A673 (cell line): ENCODE data around the gene COL4A1. TPM values are rescaled to one million over a fixed set of nuclear protein-coding genes. Genes with fewer than 3 reads are reported as not detected.

Experiments used
- BruUV-seq: library from RNA; stranded (reverse); fragments of 400-500 nt; replicated peaks from 2 replicates; lab custom pipeline; 2021; lab: Mats Ljungman, UMichigan
- CTCF ChIA-PET: fragments of 300-600 bp; sonication (Branson Sonifier 250); formaldehyde crosslinking; loops from one replicate; lab custom pipeline; 2022; ENCODE audit warnings: antibody characterized with exemption; lab: Charles Lee
- POLR2A ChIA-PET: fragments of 300-600 bp; sonication (Branson Sonifier 250); formaldehyde crosslinking; loops from one replicate; lab custom pipeline; 2022; ENCODE audit warnings: antibody characterized with exemption; ENCODE audit not compliant: low non-redundant PET; lab: Charles Lee
- DNase-seq: peaks from one replicate; pipeline ENCODE4 v3.0.0-alpha.2; 2015; ENCODE audit warnings: low spot score
- H3K27ac ChIP-seq: fragments of 200-600 bp; sonication (generic); 2 replicates; pipeline ENCODE4 v1.5.1; 2016; ENCODE audit warnings: mixed run types, low read depth, mild to moderate bottlenecking, mixed read lengths, antibody characterized with exemption, low read length; ENCODE audit not compliant: poor library complexity, severe bottlenecking
- H3K27me3 ChIP-seq: fragments of 200-600 bp; sonication (generic); replicated peaks from 2 replicates; pipeline ENCODE4 v1.6.1; 2017; ENCODE audit warnings: mixed run types, low read depth, mild to moderate bottlenecking, mixed read lengths, antibody characterized with exemption, low read length; ENCODE audit not compliant: insufficient read depth, poor library complexity
- H3K36me3 ChIP-seq: fragments of 200-600 bp; sonication (generic); 2 replicates; pipeline ENCODE4 v1.6.1; 2016; ENCODE audit warnings: mixed run types, mild to moderate bottlenecking, mixed read lengths, antibody characterized with exemption, low read length; ENCODE audit not compliant: insufficient read depth, poor library complexity, severe bottlenecking
- H3K4me1 ChIP-seq: fragments of 200-600 bp; sonication (generic); 2 replicates; pipeline ENCODE4 v1.6.1; 2017; ENCODE audit warnings: mixed run types, mild to moderate bottlenecking, mixed read lengths, antibody characterized with exemption, low read length; ENCODE audit not compliant: insufficient read depth, poor library complexity, severe bottlenecking
- H3K4me3 ChIP-seq: fragments of 200-600 bp; sonication (generic); 2 replicates; pipeline ENCODE4 v1.5.1; 2016; ENCODE audit warnings: low read depth, mixed run types, mild to moderate bottlenecking, mixed read lengths, low read length; ENCODE audit not compliant: poor library complexity, severe bottlenecking
- H3K9me3 ChIP-seq: fragments of 200-600 bp; sonication (generic); 2 replicates; pipeline ENCODE4 v1.6.1; 2016; ENCODE audit warnings: mixed run types, low read depth, mild to moderate bottlenecking, mixed read lengths, antibody characterized with exemption, low read length; ENCODE audit not compliant: poor library complexity, severe bottlenecking
- CTCF ChIP-seq: fragments of 300-800, 200-600 bp; sonication (generic); conservative IDR thresholded peaks from 2 replicates; pipeline ENCODE4 v1.5.1; 2017; ENCODE audit warnings: low read depth, mild to moderate bottlenecking, antibody characterized with exemption, low read length, moderate library complexity, mixed read lengths
- EZH2 ChIP-seq: fragments of 200-600 bp; sonication (generic); IDR thresholded peaks from 2 replicates; pipeline ENCODE4 v1.6.1; 2017; ENCODE audit warnings: borderline replicate concordance, low read depth, mild to moderate bottlenecking, mixed read lengths, antibody characterized with exemption, low read length; ENCODE audit not compliant: poor library complexity, severe bottlenecking
- intact Hi-C: fragments of 100-400 bp; cut with micrococcal nuclease; formaldehyde crosslinking; loops from one replicate; pipeline ENCODE4 v1.10.0; 2022; ENCODE audit not compliant: unreplicated experiment
- total RNA-seq: library from RNA; stranded (reverse); gene quantifications from 2 replicates; pipeline ENCODE4 v1.2.3, GENCODE V29; 2021

COL4A1 gene
- total RNA-seq, 1 experiment from 2014 or later = 83.9 TPM

- TF ChIP-seq CTCF (no peak), EZH2 (no peak)
- ChIA-PET POLR2A (no interaction called here), CTCF (no interaction called here)
- intact Hi-C loops = no loop called here
- no TSS peak for BruUV-seq
- Histone ChIP-seq H3K4me1 (peaks cover 10% of the 10 kb centered on the region), H3K36me3 (no peaks in the 10 kb centered on the region), H3K27me3 (peaks cover 2% of the 10 kb centered on the region), H3K27ac (no peak overlapping the region), H3K4me3 (no peak overlapping the region), H3K9me3 (no peaks in the 10 kb centered on the region)
- DNase-seq = no peak
Observed at GRCh38 chr13:110125613-110126272, 181.2 kb downstream of the COL4A1 start.

- TF ChIP-seq CTCF (no peak), EZH2 (no peak)
- POLR2A ChIA-PET = no interaction called here
- Histone ChIP-seq H3K9me3 (no peaks in the 10 kb centered on the region), H3K36me3 (no peaks in the 10 kb centered on the region), H3K27ac (no peak overlapping the region), H3K4me1 (peaks cover 10% of the 10 kb centered on the region), H3K27me3 (peaks cover 4% of the 10 kb centered on the region), H3K4me3 (no peak overlapping the region)
- intact Hi-C loops = no loop called here
- BruUV-seq = no TSS peak
- DNase-seq = no peak
- CTCF ChIA-PET = no interaction called here
Observed at GRCh38 chr13:110125157-110125556, 181.8 kb downstream of the COL4A1 start.

GRCh38 chr13:110124201-110124940 is 182.6 kb downstream of the COL4A1 start:
- no peak for DNase-seq
- peaks cover 4% of the 10 kb centered on the region for H3K27me3 ChIP-seq
- POLR2A ChIA-PET = no interaction called here
- H3K4me1 ChIP-seq = peaks cover 10% of the 10 kb centered on the region
- H3K27ac ChIP-seq = no peak overlapping the region
- TF ChIP-seq EZH2 (no peak), CTCF (no peak)
- CTCF ChIA-PET = no interaction called here
- BruUV-seq = no TSS peak
- H3K9me3 ChIP-seq = no peaks in the 10 kb centered on the region
- H3K36me3 ChIP-seq = no peaks in the 10 kb centered on the region
- no peak overlapping the region for H3K4me3 ChIP-seq
- intact Hi-C loops = no loop called here
